ENCODE results near the gene ANKIB1. TPM values are rescaled to one million over a fixed set of nuclear protein-coding genes. Genes with fewer than 3 reads are reported as not detected.

The ANKIB1 gene
- total RNA-seq, 2 experiments from 2014 or later, result 37.0 to 55.1 TPM

DNA sequence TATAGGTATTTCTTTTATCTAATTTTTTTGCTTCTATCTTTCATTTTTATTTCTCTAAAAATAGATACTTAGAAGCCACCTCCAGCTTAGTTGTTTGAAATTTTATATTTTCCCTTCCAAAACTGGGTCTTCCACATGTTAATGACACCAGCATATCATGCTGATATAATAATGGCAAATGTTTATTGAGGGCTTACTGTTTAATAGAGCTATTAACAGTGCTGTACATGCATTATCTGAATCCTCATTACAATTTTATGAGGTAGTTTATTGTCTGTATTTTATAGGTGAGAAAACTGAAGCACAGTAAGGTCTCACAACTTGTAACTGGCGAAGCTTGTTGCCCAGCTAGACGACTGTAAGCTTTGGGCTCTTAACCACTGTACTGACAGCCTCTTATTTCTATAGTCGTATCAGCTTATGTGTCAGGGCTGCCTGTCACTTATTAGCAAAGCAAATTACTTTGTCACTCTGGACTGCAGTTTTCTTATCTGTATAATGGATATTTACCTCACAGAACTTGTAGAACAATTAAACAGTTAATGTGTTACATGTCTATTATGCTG lies 51.2 kb downstream of the ANKIB1 start:
- H3K27ac Mint-ChIP-seq, result no peak overlapping the region
- peaks cover 17% of the 10 kb centered on the region for H3K36me3 Mint-ChIP-seq (ENCODE audit: low read depth)
- H3K27me3 Mint-ChIP-seq, result no peaks in the 10 kb centered on the region
- intact Hi-C loops (cut with DNase I, micrococcal nuclease), result no loop called here
- no peaks in the 10 kb centered on the region for H3K9me3 Mint-ChIP-seq (ENCODE audit: low read depth)
- DNase-seq (no peak), ATAC-seq (no peak)
- H3K4me1 Mint-ChIP-seq, result peaks cover 11% of the 10 kb centered on the region
- ChIA-PET POLR2A (no interaction called here), CTCF (no interaction called here)
- no peak overlapping the region for H3K4me3 Mint-ChIP-seq

DNA sequence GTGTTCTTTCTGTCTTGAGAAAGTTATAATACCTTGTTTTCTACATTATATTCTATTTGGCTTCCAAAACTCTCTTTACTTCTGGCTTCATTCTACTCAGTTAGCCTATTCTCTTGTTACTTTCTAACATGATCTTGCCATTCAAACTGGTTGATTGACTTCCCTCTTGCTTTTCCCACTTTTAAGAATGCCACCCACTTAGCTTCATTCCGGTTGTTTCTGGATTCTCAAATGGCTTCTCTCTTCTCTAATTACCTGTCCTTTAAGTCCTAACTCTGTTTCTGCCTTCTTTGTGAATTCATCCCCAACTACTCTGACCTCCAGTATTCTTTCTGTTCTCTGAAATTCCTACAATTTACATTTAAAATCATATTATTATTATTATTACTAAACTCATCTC lies 52.0 kb downstream of the ANKIB1 start:
- no peaks in the 10 kb centered on the region for H3K9me3 Mint-ChIP-seq (ENCODE audit: low read depth)
- no peaks in the 10 kb centered on the region for H3K27me3 Mint-ChIP-seq
- no peak for ATAC-seq
- CTCF ChIA-PET, result no interaction called here
- POLR2A ChIA-PET, result no interaction called here
- peaks cover 10% of the 10 kb centered on the region for H3K4me1 Mint-ChIP-seq
- DNase-seq, result no peak
- peaks cover 17% of the 10 kb centered on the region for H3K36me3 Mint-ChIP-seq (ENCODE audit: low read depth)
- intact Hi-C loops (cut with DNase I, micrococcal nuclease), result no loop called here
- no peak overlapping the region for H3K4me3 Mint-ChIP-seq
- no peak overlapping the region for H3K27ac Mint-ChIP-seq

DNA sequence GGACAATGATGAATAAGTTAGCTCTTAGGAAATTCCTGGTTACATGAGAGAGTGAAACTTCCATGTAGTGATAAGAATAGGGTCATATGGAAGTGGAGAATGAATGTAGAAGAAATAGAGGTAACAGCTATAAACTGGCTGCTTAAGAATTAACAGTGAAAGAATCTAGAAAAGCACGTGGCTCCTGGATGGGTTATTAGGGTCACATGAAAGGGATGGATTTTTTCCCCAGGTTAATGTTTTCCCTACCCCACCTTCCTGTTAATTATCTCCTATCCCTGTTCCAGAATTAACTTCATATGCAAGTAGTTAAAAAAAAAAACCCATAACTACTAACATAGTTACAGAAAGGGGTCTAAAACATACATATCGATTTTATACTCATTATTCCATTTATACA lies 58.0 kb downstream of the ANKIB1 start:
- POLR2A ChIA-PET, result no interaction called here
- no peaks in the 10 kb centered on the region for H3K27me3 Mint-ChIP-seq
- intact Hi-C loops (cut with DNase I, micrococcal nuclease), result no loop called here
- H3K9me3 Mint-ChIP-seq (ENCODE audit: low read depth), result no peaks in the 10 kb centered on the region
- H3K4me3 Mint-ChIP-seq, result no peak overlapping the region
- no peaks in the 10 kb centered on the region for H3K4me1 Mint-ChIP-seq
- no peak for DNase-seq
- no peak overlapping the region for H3K27ac Mint-ChIP-seq
- no peak for ATAC-seq
- CTCF ChIA-PET, result interaction anchor here (1.3 kb wide), 1 partner anchor 14 kb away, joined by 4 read pairs; no protein-coding TSS in a partner anchor
- peaks cover 8% of the 10 kb centered on the region for H3K36me3 Mint-ChIP-seq (ENCODE audit: low read depth)

DNA sequence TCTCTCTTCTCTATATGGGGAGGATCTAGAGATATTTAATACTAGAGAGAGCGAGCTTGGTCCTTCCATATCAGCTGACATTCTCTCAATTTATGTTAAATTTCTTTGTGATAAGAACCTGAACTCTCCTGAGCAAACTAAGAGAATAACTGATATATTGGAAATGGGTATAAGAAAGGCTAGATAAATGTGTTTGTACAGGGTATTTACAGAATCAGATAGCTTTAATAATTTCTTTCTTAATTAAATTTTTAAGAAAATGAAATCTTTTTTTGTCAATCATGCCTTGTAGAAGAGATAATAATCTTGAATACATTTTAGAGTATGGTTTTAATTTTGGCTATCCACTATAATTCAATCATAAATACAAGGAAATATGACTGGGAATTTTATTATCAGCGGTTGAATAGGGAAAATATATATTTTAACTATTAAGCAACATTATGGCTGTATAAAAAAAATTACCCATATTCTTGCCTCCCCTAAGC lies 58.7 kb downstream of the ANKIB1 start:
- intact Hi-C loops (cut with DNase I, micrococcal nuclease), result no loop called here
- Mint-ChIP-seq H3K9me3 (ENCODE audit: low read depth) (no peaks in the 10 kb centered on the region), H3K4me3 (no peak overlapping the region), H3K27ac (no peak overlapping the region), H3K4me1 (no peaks in the 10 kb centered on the region), H3K27me3 (no peaks in the 10 kb centered on the region), H3K36me3 (ENCODE audit: low read depth) (peaks cover 10% of the 10 kb centered on the region)
- ChIA-PET CTCF (interaction anchor here (1.3 kb wide), 1 partner anchor 15 kb away, joined by 4 read pairs; no protein-coding TSS in a partner anchor), POLR2A (no interaction called here)
- no peak for ATAC-seq
- no peak for DNase-seq

DNA sequence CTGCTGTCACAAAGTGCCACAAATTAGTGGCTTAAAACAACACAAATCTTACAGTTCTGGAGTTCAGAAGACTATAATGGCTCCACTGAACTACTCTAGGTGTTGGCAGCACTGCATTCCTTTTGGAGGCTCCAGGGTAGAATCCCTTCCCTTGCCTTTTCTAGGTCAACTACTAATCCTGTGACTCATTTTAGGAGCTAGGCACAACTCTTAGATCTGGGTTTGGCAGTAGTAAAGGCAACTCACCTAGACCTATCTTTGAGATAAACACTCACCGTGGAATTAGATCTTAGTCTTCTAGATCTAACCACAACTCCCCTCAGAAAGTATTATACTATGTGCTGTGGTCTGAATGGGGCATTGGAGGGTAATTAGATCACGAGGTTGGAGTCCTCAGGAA lies 60.4 kb downstream of the ANKIB1 start:
- H3K27me3 Mint-ChIP-seq, result no peaks in the 10 kb centered on the region
- ChIA-PET POLR2A (no interaction called here), CTCF (no interaction called here)
- H3K4me3 Mint-ChIP-seq, result no peak overlapping the region
- H3K27ac Mint-ChIP-seq, result no peak overlapping the region
- no peaks in the 10 kb centered on the region for H3K9me3 Mint-ChIP-seq (ENCODE audit: low read depth)
- intact Hi-C loops (cut with DNase I, micrococcal nuclease), result no loop called here
- H3K36me3 Mint-ChIP-seq (ENCODE audit: low read depth), result peaks cover 5% of the 10 kb centered on the region
- no peak for DNase-seq
- no peak for ATAC-seq
- H3K4me1 Mint-ChIP-seq, result no peaks in the 10 kb centered on the region

DNA sequence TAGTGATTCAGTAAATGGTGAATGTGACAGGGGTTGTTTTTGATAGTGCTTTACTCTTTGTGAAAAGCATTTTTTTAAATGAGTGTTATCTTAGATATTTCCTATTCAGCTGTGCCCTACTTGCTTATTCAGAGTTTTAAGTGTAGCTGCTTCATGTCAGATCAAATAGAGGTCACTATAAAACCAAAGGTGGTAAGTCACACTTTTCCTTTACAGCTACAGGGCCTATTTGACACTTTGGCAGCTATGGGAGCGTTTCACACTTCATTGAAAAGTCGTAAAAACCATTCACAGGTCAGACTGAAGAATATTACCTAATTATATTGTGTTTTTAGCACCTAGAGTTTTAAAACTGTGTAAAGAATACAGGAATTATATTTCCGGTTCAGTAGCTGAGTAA lies 67.3 kb downstream of the ANKIB1 start:
- H3K36me3 Mint-ChIP-seq (ENCODE audit: low read depth), result peaks cover 2% of the 10 kb centered on the region
- H3K27ac Mint-ChIP-seq, result no peak overlapping the region
- intact Hi-C loops (cut with DNase I, micrococcal nuclease), result no loop called here
- H3K27me3 Mint-ChIP-seq, result no peaks in the 10 kb centered on the region
- ChIA-PET CTCF (interaction anchor here (0.9 to 1.0 kb wide), 2 partner anchors 21 to 164 kb away, joined by 3 read pairs; partner anchors contain the start of gene ERVW-1), POLR2A (no interaction called here)
- no peak overlapping the region for H3K4me3 Mint-ChIP-seq
- H3K9me3 Mint-ChIP-seq (ENCODE audit: low read depth), result no peaks in the 10 kb centered on the region
- H3K4me1 Mint-ChIP-seq, result no peaks in the 10 kb centered on the region
- ATAC-seq (no peak), DNase-seq (no peak)

DNA sequence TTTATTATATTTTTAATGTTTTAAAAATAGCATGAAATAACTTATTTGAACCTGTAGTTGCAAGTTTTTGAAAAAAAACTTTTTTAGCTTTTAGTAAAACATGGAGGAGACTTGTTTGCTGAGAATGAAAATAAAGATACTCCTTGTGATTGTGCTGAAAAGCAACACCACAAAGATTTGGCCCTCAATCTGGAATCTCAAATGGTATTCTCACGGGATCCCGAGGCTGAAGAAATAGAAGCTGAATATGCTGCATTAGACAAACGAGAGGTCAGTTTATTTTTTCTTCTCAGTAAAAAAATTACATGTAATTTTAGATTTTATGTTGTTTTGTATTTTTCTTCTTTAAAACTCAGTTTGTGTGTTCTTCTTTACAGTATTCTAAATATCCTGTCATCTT lies 73.5 kb downstream of the ANKIB1 start:
- no peak for ATAC-seq
- no peaks in the 10 kb centered on the region for H3K9me3 Mint-ChIP-seq (ENCODE audit: low read depth)
- H3K27ac Mint-ChIP-seq, result no peak overlapping the region
- intact Hi-C loops (cut with DNase I, micrococcal nuclease), result no loop called here
- CTCF ChIA-PET, result interaction anchor here (0.9 kb wide), 1 partner anchor 11 kb away, joined by 3 read pairs; no protein-coding TSS in a partner anchor
- H3K36me3 Mint-ChIP-seq (ENCODE audit: low read depth), result peaks cover 9% of the 10 kb centered on the region
- no peak for DNase-seq
- POLR2A ChIA-PET, result no interaction called here
- H3K27me3 Mint-ChIP-seq, result no peaks in the 10 kb centered on the region
- no peaks in the 10 kb centered on the region for H3K4me1 Mint-ChIP-seq
- no peak overlapping the region for H3K4me3 Mint-ChIP-seq

DNA sequence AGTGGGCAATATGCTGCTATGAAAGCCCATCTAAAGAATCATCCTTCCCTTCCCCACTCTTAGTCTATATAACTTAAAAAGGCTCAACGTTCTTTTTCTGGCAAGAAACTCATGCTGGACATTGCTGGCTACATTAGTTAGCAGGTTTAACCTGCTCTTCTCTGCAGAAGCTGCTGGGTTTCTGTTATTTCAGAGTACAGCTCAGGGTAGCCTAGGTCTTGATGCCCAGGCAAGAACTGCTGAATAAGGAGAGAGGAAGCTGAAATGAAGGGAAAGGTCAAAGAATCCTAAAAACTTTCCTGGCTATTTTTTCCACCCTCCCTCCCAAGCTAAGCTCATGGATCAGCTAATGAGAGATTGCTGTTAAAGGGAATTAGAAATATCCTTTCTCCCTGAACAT lies 79.4 kb downstream of the ANKIB1 start:
- Mint-ChIP-seq H3K27me3 (no peaks in the 10 kb centered on the region), H3K36me3 (ENCODE audit: low read depth) (peaks cover 20% of the 10 kb centered on the region), H3K4me3 (no peak overlapping the region), H3K27ac (no peak overlapping the region), H3K9me3 (ENCODE audit: low read depth) (no peaks in the 10 kb centered on the region), H3K4me1 (no peaks in the 10 kb centered on the region)
- POLR2A ChIA-PET, result no interaction called here
- intact Hi-C loops (cut with DNase I, micrococcal nuclease), result no loop called here
- DNase-seq, result no peak
- no peak for ATAC-seq
- CTCF ChIA-PET, result interaction anchor here (0.6 kb wide), 1 partner anchor 120 kb away, joined by 3 read pairs; no protein-coding TSS in a partner anchor

DNA sequence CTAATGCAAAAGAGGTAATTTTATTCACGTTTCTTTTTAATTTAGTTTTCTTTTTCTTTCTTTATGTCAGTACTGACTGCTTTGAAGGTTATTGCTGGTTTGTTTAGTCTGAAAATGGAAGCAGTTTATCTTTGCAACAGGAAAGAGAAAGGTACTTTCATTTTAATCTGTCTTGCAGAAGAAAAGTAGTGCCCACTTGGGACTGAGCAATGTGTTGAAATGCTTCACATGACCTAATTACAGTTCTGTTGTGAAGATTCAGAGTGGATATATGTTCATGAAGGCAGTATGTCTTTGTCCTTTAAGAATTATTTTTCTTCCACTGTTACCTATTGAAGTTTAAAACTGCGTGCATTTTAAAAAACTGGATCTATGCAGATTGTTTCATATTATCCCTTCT lies 80.1 kb downstream of the ANKIB1 start:
- Mint-ChIP-seq H3K27ac (no peak overlapping the region), H3K27me3 (no peaks in the 10 kb centered on the region), H3K36me3 (ENCODE audit: low read depth) (peaks cover 16% of the 10 kb centered on the region), H3K9me3 (ENCODE audit: low read depth) (no peaks in the 10 kb centered on the region), H3K4me3 (no peak overlapping the region), H3K4me1 (no peaks in the 10 kb centered on the region)
- POLR2A ChIA-PET, result no interaction called here
- no peak for ATAC-seq
- intact Hi-C loops (cut with DNase I, micrococcal nuclease), result no loop called here
- CTCF ChIA-PET, result no interaction called here
- DNase-seq, result no peak

DNA sequence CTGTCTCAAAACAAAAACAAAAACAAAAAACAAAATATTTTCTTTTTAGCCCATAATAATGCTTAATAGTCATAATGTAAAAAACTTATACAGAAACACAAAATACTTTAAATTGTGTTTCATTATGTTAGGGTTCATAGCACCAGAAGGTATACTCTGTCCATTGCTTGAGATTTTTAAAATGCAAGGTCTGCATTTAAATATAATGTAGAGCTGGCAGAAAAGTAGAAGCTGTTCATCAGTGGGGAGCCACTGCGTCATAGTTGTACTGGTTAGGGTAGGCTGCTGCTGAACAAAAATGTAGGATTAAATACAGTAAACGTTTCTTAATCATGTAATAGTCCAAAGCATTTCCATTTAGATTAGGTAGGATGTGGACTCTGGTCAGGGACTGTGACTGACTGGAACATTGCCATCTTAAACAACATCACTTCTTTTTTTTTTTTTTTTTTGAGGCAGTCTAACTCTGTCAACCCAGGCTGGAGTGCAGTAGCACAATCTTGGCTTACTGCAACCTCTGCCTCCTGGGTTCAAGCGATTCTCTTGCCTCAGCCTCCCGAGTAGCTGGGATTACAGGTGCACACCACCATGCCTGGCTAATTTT lies 85.2 kb downstream of the ANKIB1 start:
- DNase-seq, result no peak
- no peaks in the 10 kb centered on the region for H3K4me1 Mint-ChIP-seq
- POLR2A ChIA-PET, result no interaction called here
- ATAC-seq, result no peak
- H3K9me3 Mint-ChIP-seq (ENCODE audit: low read depth), result no peaks in the 10 kb centered on the region
- intact Hi-C loops (cut with DNase I, micrococcal nuclease), result no loop called here
- CTCF ChIA-PET, result interaction anchor here (0.8 kb wide), 1 partner anchor 23 kb away, joined by 3 read pairs; no protein-coding TSS in a partner anchor
- no peak overlapping the region for H3K4me3 Mint-ChIP-seq
- peaks cover 35% of the 10 kb centered on the region for H3K36me3 Mint-ChIP-seq (ENCODE audit: low read depth)
- no peaks in the 10 kb centered on the region for H3K27me3 Mint-ChIP-seq
- no peak overlapping the region for H3K27ac Mint-ChIP-seq

DNA sequence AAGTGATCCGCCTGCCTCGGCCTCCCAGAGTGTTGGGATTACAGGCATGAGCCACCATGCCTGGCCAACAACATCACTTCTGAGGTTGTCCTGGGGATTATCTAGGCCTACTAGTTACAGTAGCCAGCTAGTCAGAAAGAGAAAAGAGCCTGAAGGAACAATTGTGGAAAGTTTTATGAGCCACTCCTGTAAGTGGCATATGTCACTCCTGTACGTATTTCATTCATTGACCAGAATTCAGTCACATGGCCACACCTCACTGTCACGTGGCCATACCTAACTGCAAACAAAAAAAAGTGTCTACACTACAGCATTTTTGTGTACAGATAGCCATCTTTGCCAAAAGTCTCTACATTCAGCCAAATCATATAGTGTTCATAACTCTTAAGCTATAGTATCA lies 85.7 kb downstream of the ANKIB1 start:
- Mint-ChIP-seq H3K27me3 (no peaks in the 10 kb centered on the region), H3K36me3 (ENCODE audit: low read depth) (peaks cover 35% of the 10 kb centered on the region), H3K27ac (no peak overlapping the region), H3K4me3 (no peak overlapping the region), H3K9me3 (ENCODE audit: low read depth) (no peaks in the 10 kb centered on the region), H3K4me1 (no peaks in the 10 kb centered on the region)
- ATAC-seq (no peak), DNase-seq (no peak)
- POLR2A ChIA-PET, result no interaction called here
- CTCF ChIA-PET, result interaction anchor here (0.8 kb wide), 1 partner anchor 23 kb away, joined by 3 read pairs; no protein-coding TSS in a partner anchor
- intact Hi-C loops (cut with DNase I, micrococcal nuclease), result no loop called here

DNA sequence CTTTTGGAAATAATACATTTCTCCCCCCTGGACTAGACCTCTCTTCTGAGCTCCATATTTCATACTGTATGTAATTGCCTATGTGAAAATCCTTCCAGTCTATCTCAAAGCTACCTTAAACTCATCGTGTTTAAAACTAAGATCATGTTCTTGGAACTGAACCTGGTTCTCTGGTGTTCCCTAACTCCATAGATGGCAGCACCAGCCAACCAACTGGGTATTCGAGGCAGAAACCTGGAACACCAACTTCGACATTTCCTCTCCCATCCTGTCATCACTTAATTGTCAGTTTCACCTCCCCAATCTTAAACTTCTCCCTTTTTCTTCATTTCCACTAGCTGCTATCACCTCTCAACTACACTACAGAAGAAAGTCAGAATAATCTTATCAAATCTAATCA lies 87.0 kb downstream of the ANKIB1 start:
- intact Hi-C loops (cut with DNase I, micrococcal nuclease), result no loop called here
- H3K36me3 Mint-ChIP-seq (ENCODE audit: low read depth), result peaks cover 32% of the 10 kb centered on the region
- no peak for DNase-seq
- POLR2A ChIA-PET, result no interaction called here
- H3K27me3 Mint-ChIP-seq, result no peaks in the 10 kb centered on the region
- H3K4me3 Mint-ChIP-seq, result no peak overlapping the region
- CTCF ChIA-PET, result no interaction called here
- H3K27ac Mint-ChIP-seq, result no peak overlapping the region
- ATAC-seq, result no peak
- H3K9me3 Mint-ChIP-seq (ENCODE audit: low read depth), result no peaks in the 10 kb centered on the region
- H3K4me1 Mint-ChIP-seq, result no peaks in the 10 kb centered on the region

All from activated CD4-positive, alpha-beta T cell treated with anti-CD3 and anti-CD28 coated beads for 36 hours (primary cell).